PC-3 (cell line): ENCODE results near the gene HLCS. TPM values are rescaled to one million over a fixed set of nuclear protein-coding genes. Genes with fewer than 3 reads are reported as not detected.

Experiments
- ATAC-seq: fragments of 200-7000 bp; cut with Tn5 transposase; 2 replicates; pipeline ENCODE4 v1.9.1; 2020; ENCODE audit warnings: mild to moderate bottlenecking, moderate library complexity
- BruUV-seq: library from RNA; stranded (reverse); fragments of 400-500 nt; replicated peaks from 2 replicates; lab custom pipeline; 2021; lab: Mats Ljungman, UMichigan
- CTCF ChIA-PET: fragments of 300-600 bp; sonication (Branson Sonifier 250); formaldehyde crosslinking; loops from one replicate; lab custom pipeline; 2022; ENCODE audit warnings: antibody characterized with exemption; lab: Charles Lee
- POLR2A ChIA-PET: fragments of 300-600 bp; sonication (Branson Sonifier 250); formaldehyde crosslinking; loops from one replicate; lab custom pipeline; 2022; ENCODE audit warnings: antibody characterized with exemption; ENCODE audit not compliant: unreplicated experiment; lab: Charles Lee
- DNase-seq: peaks from one replicate; pipeline ENCODE4 v3.0.0-alpha.2; 2015
- H2AFZ ChIP-seq: fragments of 300-600 bp; sonication (generic); 2 replicates; pipeline ENCODE4 v1.6.0; 2016; ENCODE audit warnings: antibody characterized with exemption, low read length
- H3F3A ChIP-seq: fragments of 300-600 bp; sonication (generic); one replicate; pipeline ENCODE4 v1.6.0; 2017; ENCODE audit warnings: antibody characterized with exemption, low read length, control low read depth, mild to moderate bottlenecking; ENCODE audit not compliant: unreplicated experiment
- H3K27ac ChIP-seq: fragments of 300-600 bp; sonication (generic); 2 replicates; pipeline ENCODE4 v1.5.1; 2016; ENCODE audit warnings: mild to moderate bottlenecking, low read length
- H3K27me3 ChIP-seq: fragments of 300-600 bp; sonication (generic); 2 replicates; pipeline ENCODE4 v1.6.1; 2016; ENCODE audit warnings: low read length, mixed read lengths
- H3K36me3 ChIP-seq: fragments of 300-600 bp; sonication (generic); 2 replicates; pipeline ENCODE4 v1.6.1; 2016; ENCODE audit warnings: low read depth, mixed run types, low read length, mixed read lengths
- H3K4me1 ChIP-seq: fragments of 300-600 bp; sonication (generic); 2 replicates; pipeline ENCODE4 v1.5.1; 2016; ENCODE audit warnings: low read length; ENCODE audit not compliant: insufficient read depth
- H3K4me2 ChIP-seq: fragments of 300-600 bp; sonication (generic); 2 replicates; pipeline ENCODE4 v1.6.0; 2016; ENCODE audit warnings: low read length
- H3K4me3 ChIP-seq: fragments of 300-600 bp; sonication (generic); 2 replicates; pipeline ENCODE4 v1.5.1; 2016; ENCODE audit warnings: mild to moderate bottlenecking, low read length, mixed read lengths
- H3K79me2 ChIP-seq: fragments of 300-600 bp; sonication (generic); 2 replicates; pipeline ENCODE4 v1.6.1; 2017; ENCODE audit warnings: low read length, mixed read lengths
- H3K9ac ChIP-seq: fragments of 300-600 bp; sonication (generic); 2 replicates; pipeline ENCODE4 v1.6.0; 2016; ENCODE audit warnings: mild to moderate bottlenecking, low read length
- H3K9me2 ChIP-seq: fragments of 300-600 bp; sonication (generic); replicated peaks from 2 replicates; pipeline ENCODE4 v1.6.1; 2016; ENCODE audit warnings: mixed run types, low read length, mixed read lengths
- H3K9me3 ChIP-seq: fragments of 300-600 bp; sonication (generic); 2 replicates; pipeline ENCODE4 v1.6.1; 2016; ENCODE audit warnings: low read length, mixed read lengths
- H4K20me1 ChIP-seq: fragments of 300-600 bp; sonication (generic); 2 replicates; pipeline ENCODE4 v1.6.1; 2016; ENCODE audit warnings: low read length, mixed read lengths
- EZH2 ChIP-seq: fragments of 300-600 bp; sonication (generic); IDR thresholded peaks from one replicate; pipeline ENCODE4 v1.6.1; 2017; ENCODE audit warnings: antibody characterized with exemption, mild to moderate bottlenecking, low read length; ENCODE audit not compliant: unreplicated experiment
- EZH2phosphoT487 ChIP-seq: fragments of 300-600 bp; sonication (generic); IDR thresholded peaks from 2 replicates; pipeline ENCODE4 v1.6.1; 2018; ENCODE audit warnings: mild to moderate bottlenecking, antibody characterized with exemption, low read length, borderline replicate concordance
- intact Hi-C: fragments of 100-400 bp; cut with micrococcal nuclease; formaldehyde crosslinking; loops from 2 replicates; pipeline ENCODE4 v1.9.0; 2023
- total RNA-seq: library from RNA; depleted of rRNA; stranded (reverse); fragments of >200 nt; gene quantifications from 2 replicates; pipeline ENCODE4 v1.2.3, GENCODE V29; 2014
- TF ChIP-seq, protein P1 (sequence below): fragments of 300-600 bp; sonication (generic); conservative IDR thresholded peaks from 2 replicates; pipeline ENCODE4 v1.5.1; 2017; ENCODE audit warnings: antibody characterized with exemption, low read depth, mild to moderate bottlenecking, low read length

Gene HLCS
- total RNA-seq, 1 experiment from 2014 or later, result 44.1 TPM

DNA sequence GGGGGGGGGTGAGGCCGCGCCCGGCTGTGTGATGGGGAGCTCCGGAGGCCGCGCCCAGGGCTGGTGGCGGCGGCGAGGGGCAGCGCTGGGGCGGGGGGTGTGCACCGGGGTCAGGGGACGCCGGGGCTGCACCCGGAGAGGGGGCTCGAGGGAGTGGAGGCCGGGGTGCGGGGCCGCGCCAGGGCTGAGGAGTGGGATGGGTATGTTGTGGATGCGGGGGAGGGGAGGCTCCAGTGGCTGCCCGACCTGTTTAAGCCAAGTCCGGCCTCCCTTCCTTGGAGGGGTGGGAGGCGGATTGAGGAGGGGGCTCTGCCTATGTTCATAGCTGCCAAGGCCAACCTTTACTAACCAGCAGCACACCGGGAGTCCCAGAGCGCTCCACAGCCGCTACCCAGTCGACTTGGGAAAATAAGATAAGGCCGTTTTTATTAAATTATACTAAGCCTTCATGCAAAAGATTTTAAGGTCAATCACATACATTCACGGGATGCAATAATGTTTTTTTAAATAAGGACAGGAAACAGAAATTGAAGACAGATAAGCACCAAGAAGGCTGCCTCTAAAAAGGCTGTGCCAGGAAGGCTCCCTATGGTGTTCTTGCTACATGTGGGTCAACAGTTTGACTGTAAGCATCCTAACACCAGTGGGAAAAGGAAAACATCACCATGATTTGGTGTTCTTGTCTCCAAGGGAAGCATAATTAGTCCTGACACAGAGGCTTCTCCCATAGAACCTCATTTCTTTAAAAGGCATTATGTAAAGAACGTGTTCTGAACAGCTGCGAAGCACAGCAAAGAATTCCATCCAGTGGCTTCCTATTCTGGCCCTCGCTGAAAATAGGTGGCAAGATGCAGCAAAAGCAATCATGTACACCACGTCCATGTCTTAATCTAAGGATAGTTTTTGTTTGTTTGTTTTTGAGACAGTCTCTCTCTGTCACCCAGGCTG, 626 bp upstream of the HLCS start:
- no peaks in the 10 kb centered on the region for H3F3A ChIP-seq
- H3K79me2 ChIP-seq, result peaks cover 45% of the 10 kb centered on the region
- intact Hi-C loops, result loop anchor here (1.0 kb wide), 1 partner anchor 28 kb away; no protein-coding TSS in a partner anchor
- H3K4me3 ChIP-seq, result peak overlapping the region; percentile 63
- peak overlapping the region; percentile 60 for H3K27ac ChIP-seq
- peak overlapping the region; percentile 84 for H3K4me2 ChIP-seq
- TF ChIP-seq EZH2phosphoT487 (no peak), EZH2 (no peak)
- TF ChIP-seq, protein P1, sequence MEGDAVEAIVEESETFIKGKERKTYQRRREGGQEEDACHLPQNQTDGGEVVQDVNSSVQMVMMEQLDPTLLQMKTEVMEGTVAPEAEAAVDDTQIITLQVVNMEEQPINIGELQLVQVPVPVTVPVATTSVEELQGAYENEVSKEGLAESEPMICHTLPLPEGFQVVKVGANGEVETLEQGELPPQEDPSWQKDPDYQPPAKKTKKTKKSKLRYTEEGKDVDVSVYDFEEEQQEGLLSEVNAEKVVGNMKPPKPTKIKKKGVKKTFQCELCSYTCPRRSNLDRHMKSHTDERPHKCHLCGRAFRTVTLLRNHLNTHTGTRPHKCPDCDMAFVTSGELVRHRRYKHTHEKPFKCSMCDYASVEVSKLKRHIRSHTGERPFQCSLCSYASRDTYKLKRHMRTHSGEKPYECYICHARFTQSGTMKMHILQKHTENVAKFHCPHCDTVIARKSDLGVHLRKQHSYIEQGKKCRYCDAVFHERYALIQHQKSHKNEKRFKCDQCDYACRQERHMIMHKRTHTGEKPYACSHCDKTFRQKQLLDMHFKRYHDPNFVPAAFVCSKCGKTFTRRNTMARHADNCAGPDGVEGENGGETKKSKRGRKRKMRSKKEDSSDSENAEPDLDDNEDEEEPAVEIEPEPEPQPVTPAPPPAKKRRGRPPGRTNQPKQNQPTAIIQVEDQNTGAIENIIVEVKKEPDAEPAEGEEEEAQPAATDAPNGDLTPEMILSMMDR, result no peak
- CTCF ChIA-PET, result interaction anchor here (0.6 to 2.0 kb wide), 7 partner anchors 10 to 837 kb away, joined by 3 to 16 read pairs (median 4); no protein-coding TSS in a partner anchor
- no peaks in the 10 kb centered on the region for H3K36me3 ChIP-seq
- no peaks in the 10 kb centered on the region for H4K20me1 ChIP-seq
- H2AFZ ChIP-seq, result peak overlapping the region; percentile 60; the same call in 1 of the 2 replicates
- H3K27me3 ChIP-seq, result no peaks in the 10 kb centered on the region
- DNase-seq (no peak), ATAC-seq (peak; percentile 3; the same call in 1 of the 2 replicates)
- H3K9me2 ChIP-seq, result no peaks in the 10 kb centered on the region
- H3K4me1 ChIP-seq, result peaks cover 20% of the 10 kb centered on the region
- TSS peak; percentile 76 for BruUV-seq
- H3K9me3 ChIP-seq, result no peaks in the 10 kb centered on the region
- peak overlapping the region; percentile 71 for H3K9ac ChIP-seq
- POLR2A ChIA-PET, result interaction anchor here (0.6 to 0.8 kb wide), 5 partner anchors 10 to 292 kb away, joined by 3 to 4 read pairs (median 4); no protein-coding TSS in a partner anchor

DNA sequence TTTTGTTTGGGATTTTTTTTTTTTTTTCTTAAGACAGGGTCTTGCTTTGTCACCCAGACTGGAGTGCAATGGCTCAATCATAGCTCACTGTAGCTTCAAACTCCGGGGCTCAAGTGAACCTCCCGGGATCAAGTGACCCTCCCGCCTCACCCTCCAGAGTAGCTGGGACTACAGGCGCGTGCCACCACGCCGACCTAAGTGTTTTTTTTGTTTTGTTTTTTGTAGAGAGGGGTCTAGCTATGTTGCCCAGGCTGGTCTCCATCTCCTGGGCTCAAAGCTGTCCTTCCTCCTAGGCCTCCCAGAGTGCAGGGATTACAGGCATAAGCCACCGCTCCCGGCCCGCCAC, 776 bp downstream of the HLCS start:
- no peak for DNase-seq
- intact Hi-C loops, result loop anchor here (1.0 kb wide), 1 partner anchor 26 kb away; no protein-coding TSS in a partner anchor
- no peak for TF ChIP-seq EZH2phosphoT487
- TF ChIP-seq, protein P1, result no peak
- TF ChIP-seq EZH2, result no peak
- no peak for ATAC-seq
- Histone ChIP-seq H3K79me2 (peaks cover 45% of the 10 kb centered on the region), H4K20me1 (no peaks in the 10 kb centered on the region), H3K4me2 (peak overlapping the region; percentile 96), H3K4me3 (peak overlapping the region; percentile 95), H3K9me3 (no peaks in the 10 kb centered on the region), H3K9me2 (no peaks in the 10 kb centered on the region), H3F3A (no peaks in the 10 kb centered on the region), H3K9ac (peak overlapping the region; percentile 93), H3K27me3 (no peaks in the 10 kb centered on the region), H3K27ac (peak overlapping the region; percentile 71), H3K36me3 (peaks cover 5% of the 10 kb centered on the region; the same call in 1 of the 2 replicates), H3K4me1 (peaks cover 20% of the 10 kb centered on the region), H2AFZ (peak overlapping the region; percentile 85)
- POLR2A ChIA-PET, result interaction anchor here (0.6 to 0.7 kb wide), 4 partner anchors 11 to 55 kb away, joined by 3 to 10 read pairs (median 4); no protein-coding TSS in a partner anchor
- BruUV-seq, result no TSS peak
- CTCF ChIA-PET, result interaction anchor here (0.7 to 2.0 kb wide), 2 partner anchors 11 to 109 kb away, joined by 3 to 16 read pairs; no protein-coding TSS in a partner anchor
